Muscle of leg (tissue), 11 donors: ENCODE measurements around the gene LRRC46. TPM values are rescaled to one million over a fixed set of nuclear protein-coding genes. Genes with fewer than 3 reads are reported as not detected.

Source experiments
- DNase-seq: peaks from one replicate; pipeline ENCODE4 v3.0.0; 2013
- H3K27ac ChIP-seq: one replicate; pipeline ENCODE4 v1.5.1; 2013; ENCODE audit warnings: mild to moderate bottlenecking, low read length, control low read depth
- H3K27me3 ChIP-seq: one replicate; pipeline ENCODE4 v1.6.1; 2013; ENCODE audit warnings: low read length; ENCODE audit not compliant: control insufficient read depth, insufficient read depth
- H3K36me3 ChIP-seq: one replicate; pipeline ENCODE4 v1.6.1; 2013; ENCODE audit warnings: low read length; ENCODE audit not compliant: control insufficient read depth, insufficient read depth
- H3K4me1 ChIP-seq: one replicate; pipeline ENCODE4 v1.6.1; 2013; ENCODE audit warnings: low read length; ENCODE audit not compliant: control insufficient read depth, insufficient read depth
- H3K4me3 ChIP-seq: one replicate; pipeline ENCODE4 v1.5.1; 2013; ENCODE audit warnings: low read length, control low read depth
- H3K9me3 ChIP-seq: replicated peaks from 2 replicates; pipeline ENCODE4 v1.6.1; 2013; ENCODE audit warnings: low read depth, low read length; ENCODE audit not compliant: control insufficient read depth
- WGBS: methylation state at CpG from one replicate; pipeline ENCODE4 v1.1.5; 2013; ENCODE audit warnings: missing lambda C conversion rate; ENCODE audit not compliant: insufficient coverage; 5-methylcytosine and 5-hydroxymethylcytosine counted together
- polyA plus RNA-seq, 8 donors: library from polyadenylated mRNA; unstranded; fragments of 120-200 nt; gene quantifications; one replicate each; pipeline versions ENCODE4 v1.2.1 to v1.2.3, GENCODE V29; 2013; ENCODE audit warnings: inconsistent platforms in 1 of 8, low replicate concordance in 1 of 8; ENCODE audit not compliant: insufficient read length in 8 of 8, insufficient read depth in 1 of 8
- total RNA-seq: library from RNA; stranded (reverse); fragments of 120-200 nt; gene quantifications from one replicate; pipeline ENCODE4 v1.2.4, GENCODE V29; 2013

LRRC46 gene
- total and polyA plus RNA-seq, 9 donors: 0.04 to 1.6 (median 1.1) TPM

GRCh38 chr17:47829870-47830269 is 1.6 kb upstream of the LRRC46 start:
- Histone ChIP-seq H3K4me3 (no peak overlapping the region), H3K36me3 (peaks cover 30% of the 10 kb centered on the region), H3K27me3 (no peaks in the 10 kb centered on the region), H3K9me3 (no peaks in the 10 kb centered on the region), H3K27ac (no peak overlapping the region), H3K4me1 (peaks cover 15% of the 10 kb centered on the region)
- WGBS: no CpG with 5 or more reads among the region's 3 CpGs
- DNase-seq: no peak

DNA sequence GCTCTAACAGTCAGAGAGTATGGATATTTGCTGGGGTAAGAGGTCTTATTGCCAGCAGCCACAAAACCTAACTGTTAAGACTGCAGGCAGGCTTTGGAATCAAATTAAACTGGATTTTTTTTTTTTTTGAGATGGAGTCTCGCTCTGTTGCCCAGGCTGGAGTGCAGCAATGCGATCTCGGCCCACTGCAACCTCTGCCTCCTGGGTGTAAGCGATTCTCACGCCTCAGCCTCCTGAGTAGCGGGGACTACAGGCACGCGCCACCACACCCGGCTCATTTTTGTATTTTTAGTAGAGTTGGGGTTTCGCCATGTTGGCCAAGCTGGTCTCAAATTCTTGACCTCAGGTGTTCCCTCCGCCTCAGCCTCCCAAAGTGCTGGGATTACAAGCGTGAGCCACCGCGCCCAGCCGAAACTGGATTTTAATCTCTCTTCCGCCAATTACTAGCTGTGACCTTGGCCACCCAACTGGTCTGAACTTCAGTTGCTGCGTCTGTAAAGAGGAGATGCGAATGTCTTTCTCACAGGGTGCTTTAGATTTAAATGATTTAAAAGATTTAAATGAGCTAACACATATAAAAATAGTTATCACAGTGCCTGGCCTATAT is 971 bp upstream of the LRRC46 start:
- Histone ChIP-seq H3K27ac (peak overlapping the region; percentile 84), H3K4me3 (peak overlapping the region; percentile 86), H3K4me1 (peaks cover 16% of the 10 kb centered on the region), H3K27me3 (no peaks in the 10 kb centered on the region), H3K36me3 (peaks cover 25% of the 10 kb centered on the region), H3K9me3 (no peaks in the 10 kb centered on the region)
- WGBS: 76% methylated on average over 11 of the region's 18 CpGs
- no peak for DNase-seq

- Histone ChIP-seq H3K27me3 (no peaks in the 10 kb centered on the region), H3K4me1 (peaks cover 18% of the 10 kb centered on the region), H3K36me3 (peaks cover 24% of the 10 kb centered on the region), H3K9me3 (no peaks in the 10 kb centered on the region), H3K4me3 (peak overlapping the region; percentile 86), H3K27ac (no peak overlapping the region)
- DNase-seq: peak; percentile 42
- WGBS: 12% methylated on average over 5 of the region's 7 CpGs
These were observed 461 bp downstream of the LRRC46 start for GRCh38 chr17:47831934-47832327.

DNA sequence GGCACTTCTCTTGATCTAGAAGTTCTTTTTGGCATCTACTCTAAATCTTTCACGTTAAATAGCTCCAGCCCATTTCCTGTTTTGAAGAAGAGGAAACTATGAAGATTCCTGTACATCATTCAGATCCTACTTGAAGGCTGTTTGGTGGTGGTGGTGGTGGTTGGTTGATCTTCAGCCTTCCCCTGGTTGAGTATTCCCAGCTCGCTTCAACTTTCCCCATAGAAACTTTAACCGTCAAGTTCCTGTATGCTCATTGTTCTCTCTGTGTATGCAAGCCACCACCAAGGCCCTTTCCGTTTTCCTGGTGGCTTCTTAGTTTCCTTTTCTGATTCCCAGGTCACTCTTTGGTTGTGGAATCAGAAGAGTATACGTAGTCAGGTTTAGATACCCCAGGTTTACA is 3.3 kb downstream of the LRRC46 start:
- Histone ChIP-seq H3K27me3 (no peaks in the 10 kb centered on the region), H3K4me3 (no peak overlapping the region), H3K27ac (peak overlapping the region; percentile 63), H3K9me3 (no peaks in the 10 kb centered on the region), H3K36me3 (peaks cover 35% of the 10 kb centered on the region), H3K4me1 (peaks cover 30% of the 10 kb centered on the region)
- WGBS: no CpG with 5 or more reads among the region's 5 CpGs
- DNase-seq: no peak

DNA sequence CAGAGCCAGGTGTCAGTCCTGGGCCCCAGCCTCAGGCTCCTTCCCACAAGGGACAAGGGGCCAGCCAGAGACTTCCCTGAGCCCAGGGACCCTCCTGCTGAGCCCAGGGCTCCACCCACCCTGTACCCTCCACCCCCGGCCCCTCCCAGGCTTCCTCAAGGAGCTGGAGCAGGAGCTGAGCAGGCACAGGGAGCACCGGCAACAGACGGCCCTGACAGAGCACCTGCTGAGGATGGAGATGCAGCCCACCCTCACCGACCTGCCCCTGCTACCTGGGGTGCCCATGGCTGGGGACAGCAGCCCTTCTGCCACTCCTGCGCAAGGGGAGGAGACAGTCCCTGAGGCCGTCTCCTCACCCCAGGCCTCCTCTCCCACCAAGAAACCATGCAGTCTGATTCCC is 5.1 kb downstream of the LRRC46 start:
- H3K4me1 ChIP-seq: peaks cover 34% of the 10 kb centered on the region
- WGBS: 69% methylated on average over 2 of the region's 6 CpGs
- H3K9me3 ChIP-seq: no peaks in the 10 kb centered on the region
- H3K4me3 ChIP-seq: no peak overlapping the region
- H3K27me3 ChIP-seq: no peaks in the 10 kb centered on the region
- peaks cover 35% of the 10 kb centered on the region for H3K36me3 ChIP-seq
- H3K27ac ChIP-seq: no peak overlapping the region
- DNase-seq: no peak

DNA sequence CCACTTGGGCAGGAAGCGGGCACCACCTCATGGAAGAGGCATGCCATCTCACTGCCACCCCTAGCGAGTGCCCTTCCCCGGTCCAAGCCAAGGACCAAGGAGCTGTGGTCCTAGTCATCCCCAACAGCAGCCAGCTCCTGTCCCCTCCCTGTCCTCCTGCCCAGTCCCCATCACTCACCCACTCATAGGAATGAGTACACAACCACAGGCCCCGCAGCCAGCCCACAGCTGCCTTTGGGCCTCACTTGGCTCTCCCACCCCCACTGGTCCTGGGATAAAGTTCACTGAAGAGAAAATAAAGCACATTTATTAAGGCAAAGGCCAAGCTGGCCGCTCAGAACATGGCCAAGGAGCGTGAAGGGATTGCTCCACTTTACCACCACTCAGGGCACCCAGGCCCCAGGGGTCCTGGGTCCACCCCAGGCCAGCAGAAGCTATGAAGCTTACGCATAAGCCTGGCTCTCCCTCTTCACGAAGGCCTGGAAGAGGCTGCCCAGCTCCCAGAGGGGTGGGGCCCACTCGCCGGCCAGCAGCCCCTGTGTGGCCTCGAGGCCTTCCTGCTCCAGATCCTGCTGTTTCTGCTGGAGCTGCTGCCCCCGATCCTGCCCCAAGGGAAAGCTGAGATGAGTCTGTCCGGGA is 6.0 kb downstream of the LRRC46 start:
- 54% methylated on average over 9 of the region's 13 CpGs for WGBS
- DNase-seq: no peak
- Histone ChIP-seq H3K27ac (no peak overlapping the region), H3K36me3 (peaks cover 35% of the 10 kb centered on the region), H3K4me1 (peaks cover 30% of the 10 kb centered on the region), H3K27me3 (no peaks in the 10 kb centered on the region), H3K9me3 (no peaks in the 10 kb centered on the region), H3K4me3 (no peak overlapping the region)

DNA sequence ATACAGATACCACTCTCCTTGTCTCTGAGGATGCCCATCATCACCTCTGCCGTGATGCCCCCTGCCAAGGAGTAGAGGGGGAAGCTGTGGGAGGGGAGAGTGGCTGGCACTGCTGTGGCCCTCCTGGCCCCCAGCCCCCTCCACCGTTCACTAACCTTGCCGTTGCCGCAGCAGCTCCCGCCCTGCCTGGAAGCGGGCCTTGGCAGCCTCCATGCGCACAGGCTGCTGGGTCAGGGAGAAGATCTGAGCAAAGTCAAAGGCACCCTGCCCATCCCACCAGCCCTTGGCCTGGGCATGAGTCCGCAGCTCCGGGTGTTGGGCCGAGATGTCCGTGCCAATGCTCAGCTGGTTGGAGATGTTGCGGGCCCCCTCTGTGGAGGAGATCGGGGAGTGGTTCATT is 7.2 kb downstream of the LRRC46 start:
- no peak for DNase-seq
- H3K4me1 ChIP-seq: peaks cover 35% of the 10 kb centered on the region
- H3K27ac ChIP-seq: no peak overlapping the region
- H3K9me3 ChIP-seq: no peaks in the 10 kb centered on the region
- 92% methylated on average over 6 of the region's 13 CpGs for WGBS
- peaks cover 35% of the 10 kb centered on the region for H3K36me3 ChIP-seq
- H3K27me3 ChIP-seq: no peaks in the 10 kb centered on the region
- H3K4me3 ChIP-seq: no peak overlapping the region

GRCh38 chr17:47839071-47839470 is 7.6 kb downstream of the LRRC46 start:
- no peaks in the 10 kb centered on the region for H3K27me3 ChIP-seq
- H3K4me1 ChIP-seq: peaks cover 35% of the 10 kb centered on the region
- H3K9me3 ChIP-seq: no peaks in the 10 kb centered on the region
- H3K4me3 ChIP-seq: no peak overlapping the region
- 70% methylated on average over 2 of the region's 5 CpGs for WGBS
- no peak for DNase-seq
- H3K36me3 ChIP-seq: peaks cover 35% of the 10 kb centered on the region
- no peak overlapping the region for H3K27ac ChIP-seq

GRCh38 chr17:47840001-47840741 is 8.7 kb downstream of the LRRC46 start:
- Histone ChIP-seq H3K27ac (no peak overlapping the region), H3K4me1 (peaks cover 37% of the 10 kb centered on the region), H3K36me3 (peaks cover 35% of the 10 kb centered on the region), H3K9me3 (no peaks in the 10 kb centered on the region), H3K27me3 (peaks cover 11% of the 10 kb centered on the region), H3K4me3 (peak overlapping the region; percentile 60)
- WGBS: 28% methylated on average over 9 of the region's 17 CpGs
- peak; percentile 51 for DNase-seq

GRCh38 chr17:47840742-47841487 is 9.4 kb downstream of the LRRC46 start, which contains the start of gene SCRN2:
TSS of gene SCRN2 (minus strand) at chr17:47841273. CDS start at chr17:47840843, 430 bp downstream.
- H3K27me3 ChIP-seq: peaks cover 18% of the 10 kb centered on the region
- peaks cover 37% of the 10 kb centered on the region for H3K4me1 ChIP-seq
- no peaks in the 10 kb centered on the region for H3K9me3 ChIP-seq
- peaks cover 31% of the 10 kb centered on the region for H3K36me3 ChIP-seq
- H3K27ac ChIP-seq: peak within 1 kb of the TSS; percentile 60
- H3K4me3 ChIP-seq: peak within 1 kb of the TSS; percentile 60
- peak; percentile 91 for DNase-seq
- WGBS: 0% methylated on average over 53 of the region's 55 CpGs
